Measurements from ENCODE around the gene WWC1.

The WWC1 gene

GRCh38 chr5:168291342-168291963 lies at the start of gene WWC1:
WWC1 (plus strand) TSS chr5:168291645; CDS start chr5:168292153, 508 bp downstream.
- no peak for DNase-seq

- DNase-seq: no peak
These were observed 46.4 kb upstream of the WWC1 start for GRCh38 chr5:168244838-168245559.

- DNase-seq: no peak
These were observed 41.5 kb upstream of the WWC1 start for GRCh38 chr5:168249923-168250322.

GRCh38 chr5:168251259-168251658 lies 40.2 kb upstream of the WWC1 start:
- no peak for DNase-seq

- no peak for DNase-seq
These were observed 37.3 kb upstream of the WWC1 start for GRCh38 chr5:168254013-168254693.

GRCh38 chr5:168260353-168261226 lies 30.9 kb upstream of the WWC1 start:
- DNase-seq: no peak

GRCh38 chr5:168261227-168261571 lies 30.2 kb upstream of the WWC1 start:
- no peak for DNase-seq

GRCh38 chr5:168262042-168262743 lies 29.3 kb upstream of the WWC1 start:
- no peak for DNase-seq

GRCh38 chr5:168263121-168263520 lies 28.3 kb upstream of the WWC1 start:
- no peak for DNase-seq

- DNase-seq: no peak
These were observed 25.4 kb upstream of the WWC1 start for GRCh38 chr5:168266016-168266415.

- peak; percentile 78 for DNase-seq
These were observed 22.2 kb upstream of the WWC1 start for GRCh38 chr5:168268949-168269936.

- peak; percentile 28 for DNase-seq
These were observed 21.5 kb upstream of the WWC1 start for GRCh38 chr5:168269937-168270330.

- DNase-seq: no peak
These were observed 21.0 kb upstream of the WWC1 start for GRCh38 chr5:168270476-168270875.

- no peak for DNase-seq
These were observed 18.1 kb upstream of the WWC1 start for GRCh38 chr5:168273056-168273980.

- DNase-seq: no peak
These were observed 17.0 kb upstream of the WWC1 start for GRCh38 chr5:168274406-168274805.

GRCh38 chr5:168275940-168276339 lies 15.5 kb upstream of the WWC1 start:
- DNase-seq: no peak

- DNase-seq: no peak
These were observed 9.3 kb upstream of the WWC1 start for GRCh38 chr5:168282120-168282519.

- no peak for DNase-seq
These were observed 6.6 kb upstream of the WWC1 start for GRCh38 chr5:168284809-168285208.

GRCh38 chr5:168285696-168286095 lies 5.7 kb upstream of the WWC1 start:
- DNase-seq: no peak

GRCh38 chr5:168286386-168286785 lies 5.1 kb upstream of the WWC1 start:
- no peak for DNase-seq
